Suprapubic skin (tissue), 4 donors: ENCODE data around the gene DDX39A. TPM values are rescaled to one million over a fixed set of nuclear protein-coding genes. Genes with fewer than 3 reads are reported as not detected.

ENCODE experiments used
- DNase-seq, 2 donors: peaks; one replicate each; pipeline ENCODE4 v3.0.0-alpha.2; 2019; ENCODE audit warnings: low spot score in 2 of 2
- H3K27ac ChIP-seq: fragments of 200-600 bp; sonication (generic); one replicate; pipeline ENCODE4 v1.5.1; 2019
- H3K27me3 ChIP-seq: fragments of 200-600 bp; sonication (generic); one replicate; pipeline ENCODE4 v1.5.1; 2019
- H3K36me3 ChIP-seq: fragments of 200-600 bp; sonication (generic); one replicate; pipeline ENCODE4 v1.5.1; 2019
- H3K4me1 ChIP-seq: fragments of 200-600 bp; sonication (generic); one replicate; pipeline ENCODE4 v1.5.1; 2019
- H3K4me3 ChIP-seq: fragments of 200-600 bp; sonication (generic); one replicate; pipeline ENCODE4 v1.5.1; 2019; ENCODE audit warnings: mild to moderate bottlenecking
- H3K9me3 ChIP-seq: fragments of 200-600 bp; sonication (generic); one replicate; pipeline ENCODE4 v1.5.1; 2019
- CTCF ChIP-seq, 2 donors: fragments of 200-600 bp in 1 of 2; fragments of 450-650 bp in 1 of 2; sonication (generic) in 1 of 2; IDR thresholded peaks; one replicate each; pipeline ENCODE4 v1.5.1; 2016 to 2019; ENCODE audit warnings: antibody characterized with exemption in 2 of 2, mild to moderate bottlenecking in 1 of 2, moderate library complexity in 1 of 2
- EP300 ChIP-seq: sonication (generic); formaldehyde crosslinking; IDR thresholded peaks from one replicate; pipeline ENCODE4 v1.6.1; 2017; ENCODE audit warnings: antibody characterized with exemption
- POLR2A ChIP-seq, 2 donors: fragments of 450-650 bp; IDR thresholded peaks; one replicate each; pipeline ENCODE4 v1.6.1; 2017; ENCODE audit warnings: antibody characterized with exemption in 2 of 2, mild to moderate bottlenecking in 2 of 2, moderate library complexity in 2 of 2
- POLR2AphosphoS5 ChIP-seq, 3 donors: sonication (generic); formaldehyde crosslinking; IDR thresholded peaks; one replicate each; pipeline ENCODE4 v1.6.1; 2017; ENCODE audit warnings: antibody characterized with exemption in 3 of 3
- WGBS: methylation state at CpG from one replicate; pipeline ENCODE4 v1.1.5; 2018; 5-methylcytosine and 5-hydroxymethylcytosine counted together
- total RNA-seq, 4 donors: library from RNA; depleted of rRNA; stranded (reverse); fragments of >200 nt; gene quantifications; one replicate each; pipeline ENCODE4 v1.1.0, GENCODE V29; 2016

The DDX39A gene
- total RNA-seq, 4 donors from 2014 or later, result 80.9 to 149 (median 111) TPM

DNA sequence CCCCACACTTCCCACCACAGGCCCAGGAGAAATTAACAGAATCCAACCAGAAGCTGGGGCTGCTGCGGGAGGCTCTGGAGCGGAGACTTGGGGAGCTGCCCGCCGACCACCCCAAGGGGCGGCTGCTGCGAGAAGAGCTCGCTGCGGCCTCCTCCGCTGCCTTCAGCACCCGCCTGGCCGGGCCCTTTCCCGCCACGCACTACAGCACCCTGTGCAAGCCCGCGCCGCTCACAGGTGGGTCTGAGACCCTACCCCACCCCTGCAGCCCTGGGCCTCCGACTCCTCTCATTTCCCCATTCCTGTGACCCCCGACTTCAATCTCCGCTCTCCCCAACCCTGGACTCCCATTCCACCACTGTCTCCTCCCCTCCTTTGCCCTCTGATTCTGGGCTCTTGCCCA lies 31.7 kb upstream of the DDX39A start:
- no peaks in the 10 kb centered on the region for H3K9me3 ChIP-seq
- no peak overlapping the region for H3K27ac ChIP-seq
- H3K4me1 ChIP-seq, result peaks cover 4% of the 10 kb centered on the region
- WGBS, result 98% methylated on average over 14 of the region's 19 CpGs
- no peak overlapping the region for H3K4me3 ChIP-seq
- TF ChIP-seq POLR2AphosphoS5 (IDR thresholded peaks at IDR 0.05) (no peak), POLR2A (IDR thresholded peaks at IDR 0.05) (no peak)
- peaks cover 79% of the 10 kb centered on the region for H3K36me3 ChIP-seq
- H3K27me3 ChIP-seq, result no peaks in the 10 kb centered on the region
- no peak for DNase-seq

DNA sequence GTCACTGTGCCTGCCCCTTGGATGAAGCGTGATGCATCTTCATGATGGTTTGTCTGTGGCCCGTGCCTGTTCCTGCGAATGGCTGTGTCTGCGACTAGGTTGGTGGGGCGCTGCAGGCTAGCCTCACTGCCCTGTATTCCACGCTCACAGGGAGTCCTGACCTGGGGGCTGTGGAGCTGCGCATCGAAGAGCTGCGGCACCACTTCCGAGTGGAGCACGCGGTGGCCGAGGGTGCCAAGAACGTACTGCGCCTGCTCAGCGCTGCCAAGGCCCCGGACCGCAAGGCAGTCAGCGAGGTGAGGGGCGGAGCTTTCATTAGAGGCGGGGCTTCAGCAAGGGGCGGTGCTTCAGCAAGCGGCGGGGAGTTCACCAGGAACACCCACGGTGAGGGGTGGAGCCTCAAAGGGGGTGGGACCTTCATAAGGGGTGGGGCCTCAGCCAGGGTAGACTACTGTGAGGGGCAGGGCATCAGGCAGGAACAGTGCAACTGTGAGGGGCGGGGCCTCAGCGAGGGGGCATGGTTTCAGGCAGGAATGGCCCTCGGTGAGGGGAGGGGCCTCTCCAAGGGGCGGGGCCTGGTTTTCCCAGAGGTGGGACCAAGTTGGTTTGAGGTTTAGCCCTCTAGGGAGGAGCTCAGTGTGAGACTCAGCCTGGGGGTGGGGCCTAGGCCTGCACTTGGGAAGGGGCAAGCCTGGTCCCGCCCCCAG lies 31.2 kb upstream of the DDX39A start:
- DNase-seq, result no peak

DNA sequence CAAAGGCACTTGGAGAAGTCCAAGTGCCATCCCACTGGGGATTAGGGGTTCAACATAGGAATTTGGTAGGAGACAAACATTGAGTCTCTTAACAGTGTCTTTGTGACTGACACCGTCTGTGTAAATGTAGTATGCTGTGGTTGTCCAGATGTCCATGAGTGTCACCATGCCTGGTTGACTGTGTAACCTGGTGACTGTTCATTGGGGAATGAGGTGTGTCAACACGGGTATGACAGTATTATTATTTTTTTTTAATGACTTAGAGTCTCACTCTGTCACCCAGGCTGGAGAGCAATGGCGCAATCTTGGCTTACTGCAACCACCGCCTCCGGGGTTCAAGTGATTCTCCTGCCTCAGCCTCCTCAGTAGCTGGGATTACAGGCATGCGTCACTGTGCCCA lies 30.2 kb upstream of the DDX39A start:
- no peaks in the 10 kb centered on the region for H3K27me3 ChIP-seq
- H3K4me3 ChIP-seq, result no peak overlapping the region
- H3K27ac ChIP-seq, result no peak overlapping the region
- H3K4me1 ChIP-seq, result peaks cover 4% of the 10 kb centered on the region
- no peak for TF ChIP-seq CTCF (IDR thresholded peaks at IDR 0.05)
- H3K36me3 ChIP-seq, result peaks cover 85% of the 10 kb centered on the region
- no peak for DNase-seq
- H3K9me3 ChIP-seq, result no peaks in the 10 kb centered on the region
- 93% methylated on average over 6 of the region's 6 CpGs for WGBS

More for the DNA sequence above, 31.2 kb upstream of the DDX39A start:
- peaks cover 83% of the 10 kb centered on the region for H3K36me3 ChIP-seq
- H3K4me3 ChIP-seq, result no peak overlapping the region
- H3K27me3 ChIP-seq, result no peaks in the 10 kb centered on the region
- H3K9me3 ChIP-seq, result no peaks in the 10 kb centered on the region
- H3K27ac ChIP-seq, result no peak overlapping the region
- H3K4me1 ChIP-seq, result peaks cover 4% of the 10 kb centered on the region
- 87% methylated on average over 27 of the region's 30 CpGs for WGBS
- no peak for TF ChIP-seq POLR2A (IDR thresholded peaks at IDR 0.05)
- TF ChIP-seq CTCF (IDR thresholded peaks at IDR 0.05), result no peak
- no peak for TF ChIP-seq POLR2AphosphoS5 (IDR thresholded peaks at IDR 0.05)
- no peak for TF ChIP-seq EP300

DNA sequence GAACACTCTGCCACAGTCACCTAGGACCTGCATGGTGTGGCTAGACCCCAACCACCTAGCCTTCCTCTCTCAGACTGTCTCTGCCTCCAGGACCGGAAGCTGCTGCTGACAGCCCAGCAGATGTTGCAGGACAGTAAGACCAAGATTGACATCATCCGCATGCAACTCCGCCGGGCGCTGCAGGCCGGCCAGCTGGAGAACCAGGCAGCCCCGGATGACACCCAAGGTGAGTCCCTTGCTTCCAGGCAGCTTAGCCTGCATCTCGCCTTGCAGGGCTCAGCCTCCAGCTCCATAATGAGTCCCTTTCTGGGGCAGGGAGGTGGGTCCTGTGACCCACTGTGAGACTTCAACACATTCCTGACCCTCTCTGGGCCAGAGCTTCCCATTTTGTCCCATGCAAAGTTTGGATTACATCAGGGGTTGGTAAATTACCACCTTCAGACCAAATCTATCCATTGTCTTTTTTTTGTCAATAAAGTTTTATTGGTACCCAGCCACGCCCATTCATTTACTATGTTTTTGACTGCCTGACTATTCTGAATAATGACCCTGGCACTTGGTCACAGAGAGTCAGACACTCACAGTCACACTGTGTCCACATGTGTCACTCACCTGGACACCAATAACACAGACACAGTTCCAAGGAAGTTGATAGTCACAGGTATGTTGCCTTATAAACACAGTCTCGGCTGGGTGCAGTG lies 27.3 kb upstream of the DDX39A start:
- H3K4me3 ChIP-seq, result no peak overlapping the region
- H3K36me3 ChIP-seq, result peaks cover 85% of the 10 kb centered on the region
- peaks cover 5% of the 10 kb centered on the region for H3K4me1 ChIP-seq
- WGBS, result 97% methylated on average over 10 of the region's 10 CpGs
- no peaks in the 10 kb centered on the region for H3K27me3 ChIP-seq
- no peak for DNase-seq
- TF ChIP-seq CTCF (IDR thresholded peaks at IDR 0.05) (no peak), EP300 (no peak), POLR2A (IDR thresholded peaks at IDR 0.05) (no peak), POLR2AphosphoS5 (IDR thresholded peaks at IDR 0.05) (no peak)
- H3K9me3 ChIP-seq, result no peaks in the 10 kb centered on the region
- H3K27ac ChIP-seq, result no peak overlapping the region

DNA sequence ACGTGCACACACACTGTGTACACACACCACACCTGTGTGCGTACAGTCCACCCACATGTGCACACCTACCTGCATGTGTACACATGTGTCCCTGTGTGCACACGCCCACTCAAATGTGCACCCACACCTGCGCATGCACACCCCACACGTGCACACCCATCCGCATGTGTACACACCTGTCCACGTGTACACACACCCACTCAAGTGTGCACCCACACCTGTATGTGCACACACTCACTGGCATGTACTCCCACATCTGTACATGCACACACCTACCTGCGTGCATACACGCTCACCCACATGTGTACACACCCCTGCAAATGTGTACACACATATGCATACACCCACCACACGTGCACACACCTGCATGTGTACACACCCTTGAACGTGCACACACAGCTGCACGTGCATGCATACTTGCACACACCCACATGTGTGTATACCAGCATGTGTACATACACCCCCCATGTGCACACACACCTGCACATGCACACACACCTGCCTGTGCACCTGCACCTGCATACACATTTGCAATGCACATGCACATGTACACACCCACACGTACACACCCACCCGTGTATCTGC lies 24.6 kb upstream of the DDX39A start:
- no peaks in the 10 kb centered on the region for H3K9me3 ChIP-seq
- no peak overlapping the region for H3K27ac ChIP-seq
- peaks cover 22% of the 10 kb centered on the region for H3K4me1 ChIP-seq
- WGBS, result 88% methylated on average over 13 of the region's 14 CpGs
- no peak overlapping the region for H3K4me3 ChIP-seq
- peaks cover 64% of the 10 kb centered on the region for H3K36me3 ChIP-seq
- no peaks in the 10 kb centered on the region for H3K27me3 ChIP-seq
- DNase-seq, result no peak
- TF ChIP-seq CTCF (IDR thresholded peaks at IDR 0.05) (no peak), EP300 (no peak), POLR2AphosphoS5 (IDR thresholded peaks at IDR 0.05) (no peak), POLR2A (IDR thresholded peaks at IDR 0.05) (no peak)
